ENCODE data around the gene MRE11. TPM values are rescaled to one million over a fixed set of nuclear protein-coding genes. Genes with fewer than 3 reads are reported as not detected.
"Not testable (repeated sequence)": the region's sequence is repeated elsewhere in the genome, so short reads cannot be mapped to it uniquely, and the experiment has no call there.

Gene MRE11
- total RNA-seq, 1 donor from 2014 or later, result 45.9 TPM

- H3K4me3 Mint-ChIP-seq, result peak within 1 kb of the TSS; percentile 13
- H3K27me3 Mint-ChIP-seq (ENCODE audit: insufficient read depth), result peaks cover 28% of the 10 kb centered on the region
- H3K36me3 Mint-ChIP-seq (ENCODE audit: low read depth), result no peaks in the 10 kb centered on the region
- no peak within 1 kb of the TSS for H3K27ac Mint-ChIP-seq
- intact Hi-C loops (cut with micrococcal nuclease), result loop anchor here (10.0 kb wide), 1 partner anchor 916 kb away; no protein-coding TSS in a partner anchor
- H3K9me3 Mint-ChIP-seq, result no peaks in the 10 kb centered on the region
- H3K4me1 Mint-ChIP-seq (ENCODE audit: low read depth), result peaks cover 8% of the 10 kb centered on the region
- DNase-seq (ENCODE audit: low spot score), result no peak
Measured at GRCh38 chr11:94400839-94401772, 92.5 kb downstream of the MRE11 start, which contains the start of gene GPR83. Gene GPR83 (minus strand): TSS chr11:94401419. CDS start chr11:94401247, 172 bp downstream.

GRCh38 chr11:94400457-94400838 is 93.2 kb downstream of the MRE11 start:
- no peaks in the 10 kb centered on the region for H3K36me3 Mint-ChIP-seq (ENCODE audit: low read depth)
- no peak for DNase-seq (ENCODE audit: low spot score)
- intact Hi-C loops (cut with micrococcal nuclease), result loop anchor here (10.0 kb wide), 1 partner anchor 916 kb away; no protein-coding TSS in a partner anchor

GRCh38 chr11:94400050-94400449 is 93.6 kb downstream of the MRE11 start:
- H3K27me3 Mint-ChIP-seq (ENCODE audit: insufficient read depth), result peaks cover 28% of the 10 kb centered on the region
- H3K4me3 Mint-ChIP-seq, result no peak overlapping the region
- H3K9me3 Mint-ChIP-seq, result no peaks in the 10 kb centered on the region
- peaks cover 8% of the 10 kb centered on the region for H3K4me1 Mint-ChIP-seq (ENCODE audit: low read depth)
- DNase-seq (ENCODE audit: low spot score), result no peak
- intact Hi-C loops (cut with micrococcal nuclease), result loop anchor here (10.0 kb wide), 1 partner anchor 915 kb away; no protein-coding TSS in a partner anchor
- H3K36me3 Mint-ChIP-seq (ENCODE audit: low read depth), result no peaks in the 10 kb centered on the region
- no peak overlapping the region for H3K27ac Mint-ChIP-seq

More at GRCh38 chr11:94400457-94400838, 93.2 kb downstream of the MRE11 start:
- Mint-ChIP-seq H3K9me3 (no peaks in the 10 kb centered on the region), H3K4me3 (peak overlapping the region; percentile 13), H3K27me3 (ENCODE audit: insufficient read depth) (peaks cover 28% of the 10 kb centered on the region), H3K4me1 (ENCODE audit: low read depth) (peaks cover 8% of the 10 kb centered on the region), H3K27ac (no peak overlapping the region)

GRCh38 chr11:94398101-94398500 is 95.5 kb downstream of the MRE11 start:
- H3K4me1 Mint-ChIP-seq (ENCODE audit: low read depth), result peaks cover 8% of the 10 kb centered on the region

GRCh38 chr11:94396282-94396681 is 97.4 kb downstream of the MRE11 start:
- Mint-ChIP-seq H3K27ac (no peak overlapping the region), H3K9me3 (no peaks in the 10 kb centered on the region), H3K27me3 (ENCODE audit: insufficient read depth) (peaks cover 18% of the 10 kb centered on the region), H3K36me3 (ENCODE audit: low read depth) (no peaks in the 10 kb centered on the region), H3K4me3 (no peak overlapping the region), H3K4me1 (ENCODE audit: low read depth) (peaks cover 8% of the 10 kb centered on the region)
- no peak for DNase-seq (ENCODE audit: low spot score)
- intact Hi-C loops (cut with micrococcal nuclease), result no loop called here

More at GRCh38 chr11:94398101-94398500, 95.5 kb downstream of the MRE11 start:
- no peak for DNase-seq (ENCODE audit: low spot score)
- Mint-ChIP-seq H3K36me3 (ENCODE audit: low read depth) (no peaks in the 10 kb centered on the region), H3K27ac (no peak overlapping the region), H3K4me3 (no peak overlapping the region), H3K27me3 (ENCODE audit: insufficient read depth) (peaks cover 28% of the 10 kb centered on the region), H3K9me3 (no peaks in the 10 kb centered on the region)
- intact Hi-C loops (cut with micrococcal nuclease), result no loop called here

GRCh38 chr11:94391937-94392336 is 101.7 kb downstream of the MRE11 start:
- H3K27me3 Mint-ChIP-seq (ENCODE audit: insufficient read depth); intact Hi-C loops (cut with micrococcal nuclease); H3K4me1 Mint-ChIP-seq (ENCODE audit: low read depth); H3K36me3 Mint-ChIP-seq (ENCODE audit: low read depth); H3K9me3 Mint-ChIP-seq; DNase-seq (ENCODE audit: low spot score); H3K27ac Mint-ChIP-seq; H3K4me3 Mint-ChIP-seq: not testable (repeated sequence)

GRCh38 chr11:94379613-94380012 is 114.0 kb downstream of the MRE11 start:
- no peaks in the 10 kb centered on the region for H3K27me3 Mint-ChIP-seq (ENCODE audit: insufficient read depth)
- DNase-seq (ENCODE audit: low spot score), result no peak
- intact Hi-C loops (cut with micrococcal nuclease), result no loop called here
- no peaks in the 10 kb centered on the region for H3K36me3 Mint-ChIP-seq (ENCODE audit: low read depth)
- H3K4me1 Mint-ChIP-seq (ENCODE audit: low read depth), result no peaks in the 10 kb centered on the region
- no peak overlapping the region for H3K4me3 Mint-ChIP-seq
- no peaks in the 10 kb centered on the region for H3K9me3 Mint-ChIP-seq
- H3K27ac Mint-ChIP-seq, result no peak overlapping the region

- Mint-ChIP-seq H3K36me3 (ENCODE audit: low read depth) (no peaks in the 10 kb centered on the region), H3K4me1 (ENCODE audit: low read depth) (no peaks in the 10 kb centered on the region), H3K4me3 (no peak overlapping the region), H3K27me3 (ENCODE audit: insufficient read depth) (no peaks in the 10 kb centered on the region), H3K27ac (no peak overlapping the region), H3K9me3 (peaks cover 5% of the 10 kb centered on the region)
- no peak for DNase-seq (ENCODE audit: low spot score)
- intact Hi-C loops (cut with micrococcal nuclease), result no loop called here
Measured at GRCh38 chr11:94376841-94377240, 116.8 kb downstream of the MRE11 start.

- DNase-seq (ENCODE audit: low spot score); H3K4me3 Mint-ChIP-seq; intact Hi-C loops (cut with micrococcal nuclease); H3K4me1 Mint-ChIP-seq (ENCODE audit: low read depth); H3K27ac Mint-ChIP-seq; H3K36me3 Mint-ChIP-seq (ENCODE audit: low read depth); H3K9me3 Mint-ChIP-seq; H3K27me3 Mint-ChIP-seq (ENCODE audit: insufficient read depth): not testable (repeated sequence)
Measured at GRCh38 chr11:94370576-94370975, 123.1 kb downstream of the MRE11 start.

Other genes starting within 250 kb of the MRE11 start
- gene IZUMO1R, start 189.3 kb downstream of the MRE11 start, total RNA-seq, result not detected in 2 replicates
- 0.15 TPM in 1 of 2 replicates, not detected in the other for gene GPR83, start 92.4 kb downstream of the MRE11 start, total RNA-seq
- 20.0 and 21.2 TPM in 2 replicates for gene ANKRD49, start 140 bp upstream of the MRE11 start, total RNA-seq
- not detected in 2 replicates for gene C11orf97, start 18.6 kb upstream of the MRE11 start, total RNA-seq
- 8.0 and 8.6 TPM in 2 replicates for gene FUT4, start 50.1 kb upstream of the MRE11 start, total RNA-seq
- 0.41 and 0.81 TPM in 2 replicates for gene PIWIL4, start 73.5 kb upstream of the MRE11 start, total RNA-seq